ENCODE results near the gene MGST3.

DNA sequence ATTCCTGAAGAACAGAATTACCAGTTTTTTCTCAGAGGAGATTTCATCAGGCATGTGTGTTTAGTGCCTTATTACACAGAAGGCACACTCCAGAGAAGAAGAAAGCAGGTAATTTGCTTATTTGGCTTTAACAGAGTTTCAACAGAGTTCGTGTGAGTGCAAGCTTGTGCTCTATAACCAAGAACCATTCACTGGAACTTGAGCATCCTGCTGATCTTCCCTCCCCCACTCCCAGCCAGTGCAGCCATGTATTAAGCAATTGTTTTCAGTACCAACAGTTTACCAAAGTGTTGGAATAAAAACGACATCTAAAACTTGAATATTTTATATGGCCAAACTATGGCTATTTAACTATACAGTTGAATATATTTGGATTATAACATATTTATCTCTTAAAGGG is 4.3 kb downstream of the MGST3 start:
- TF ChIP-seq POLR2A (IDR thresholded peaks at IDR 0.05; ENCODE audit: low read depth) (no peak), POLR2AphosphoS5 (IDR thresholded peaks at IDR 0.05) (no peak), EP300 (IDR thresholded peaks at IDR 0.05) (no peak)
- TF ChIP-seq, protein P1, sequence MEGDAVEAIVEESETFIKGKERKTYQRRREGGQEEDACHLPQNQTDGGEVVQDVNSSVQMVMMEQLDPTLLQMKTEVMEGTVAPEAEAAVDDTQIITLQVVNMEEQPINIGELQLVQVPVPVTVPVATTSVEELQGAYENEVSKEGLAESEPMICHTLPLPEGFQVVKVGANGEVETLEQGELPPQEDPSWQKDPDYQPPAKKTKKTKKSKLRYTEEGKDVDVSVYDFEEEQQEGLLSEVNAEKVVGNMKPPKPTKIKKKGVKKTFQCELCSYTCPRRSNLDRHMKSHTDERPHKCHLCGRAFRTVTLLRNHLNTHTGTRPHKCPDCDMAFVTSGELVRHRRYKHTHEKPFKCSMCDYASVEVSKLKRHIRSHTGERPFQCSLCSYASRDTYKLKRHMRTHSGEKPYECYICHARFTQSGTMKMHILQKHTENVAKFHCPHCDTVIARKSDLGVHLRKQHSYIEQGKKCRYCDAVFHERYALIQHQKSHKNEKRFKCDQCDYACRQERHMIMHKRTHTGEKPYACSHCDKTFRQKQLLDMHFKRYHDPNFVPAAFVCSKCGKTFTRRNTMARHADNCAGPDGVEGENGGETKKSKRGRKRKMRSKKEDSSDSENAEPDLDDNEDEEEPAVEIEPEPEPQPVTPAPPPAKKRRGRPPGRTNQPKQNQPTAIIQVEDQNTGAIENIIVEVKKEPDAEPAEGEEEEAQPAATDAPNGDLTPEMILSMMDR (IDR thresholded peaks at IDR 0.05) = no peak
